Raji (cell line): Measurements from ENCODE around the gene CCL4.

Experiments
- POLR2A ChIP-seq: IDR thresholded peaks from 2 replicates; pipeline ENCODE4 v1.6.1; 2011; ENCODE audit warnings: low read depth, low read length, control low read depth; ENCODE audit not compliant: insufficient read depth

The CCL4 gene

GRCh38 chr17:36135465-36135864, 31.8 kb downstream of the CCL4 start:
- TF ChIP-seq POLR2A: no peak

- TF ChIP-seq POLR2A: no peak
Measured at GRCh38 chr17:36136036-36136435, 32.4 kb downstream of the CCL4 start.

- no peak for TF ChIP-seq POLR2A
Measured at GRCh38 chr17:36136439-36136838, 32.8 kb downstream of the CCL4 start.

- TF ChIP-seq POLR2A: no peak
Measured at GRCh38 chr17:36142235-36142634, 38.6 kb downstream of the CCL4 start.

GRCh38 chr17:36142806-36143205, 39.2 kb downstream of the CCL4 start:
- TF ChIP-seq POLR2A: no peak

GRCh38 chr17:36144014-36144413, 40.4 kb downstream of the CCL4 start:
- no peak for TF ChIP-seq POLR2A

GRCh38 chr17:36144981-36145729, 41.5 kb downstream of the CCL4 start:
- TF ChIP-seq POLR2A: no peak

GRCh38 chr17:36147601-36148000, 44.0 kb downstream of the CCL4 start:
- TF ChIP-seq POLR2A: no peak

- no peak for TF ChIP-seq POLR2A
Measured at GRCh38 chr17:36148559-36149295, 45.1 kb downstream of the CCL4 start.

- no peak for TF ChIP-seq POLR2A
Measured at GRCh38 chr17:36149296-36149820, 45.7 kb downstream of the CCL4 start.

GRCh38 chr17:36151891-36152638, 48.4 kb downstream of the CCL4 start:
- no peak for TF ChIP-seq POLR2A

- no peak for TF ChIP-seq POLR2A
Measured at GRCh38 chr17:36152639-36153120, 49.1 kb downstream of the CCL4 start.

- no peak for TF ChIP-seq POLR2A
Measured at GRCh38 chr17:36153895-36154610, 50.4 kb downstream of the CCL4 start.
